Measurements from ENCODE around the gene PRSS23.

DNA sequence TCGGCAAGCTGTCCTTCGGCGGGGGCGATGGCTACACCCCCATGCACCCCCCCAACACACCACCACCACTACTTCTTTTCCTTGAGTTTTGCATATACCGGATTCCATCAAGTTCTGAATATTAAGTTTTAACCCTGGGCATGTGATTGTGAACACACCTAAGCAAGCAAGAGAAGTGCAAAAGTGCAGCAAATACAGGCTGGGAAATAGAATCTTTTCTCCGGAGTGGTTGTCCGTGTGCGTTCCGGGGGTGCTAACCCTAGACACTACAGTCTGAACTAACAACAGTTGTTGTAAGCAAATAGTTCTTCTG is 574 bp downstream of the PRSS23 start:
- TF ChIP-seq CBX3 (IDR thresholded peaks at IDR 0.05; ENCODE audit: borderline replicate concordance, low read depth) (no peak), MEF2B (IDR thresholded peaks at IDR 0.05; ENCODE audit: partially characterized antibody, poor library complexity, severe bottlenecking) (no peak)
